Myocyte (in vitro differentiated cells): Measurements from ENCODE around the gene MUC3A. TPM values are rescaled to one million over a fixed set of nuclear protein-coding genes. Genes with fewer than 3 reads are reported as not detected.
"Not testable (repeated sequence)": the region's sequence is repeated elsewhere in the genome, so short reads cannot be mapped to it uniquely, and the experiment has no call there.

ENCODE experiments used
- DNase-seq: peaks from one replicate; pipeline ENCODE4 v3.0.0-alpha.2; 2012; ENCODE audit warnings: low read depth
- total RNA-seq: library from RNA; depleted of rRNA; stranded (reverse); fragments of >200 nt; gene quantifications from 2 replicates; pipeline ENCODE4 v1.2.3, GENCODE V29; 2014

MUC3A gene
- total RNA-seq, 1 donor from 2014 or later: not detected

GRCh38 chr7:100971111-100972001 lies 22.0 kb downstream of the MUC3A start:
- no peak for DNase-seq

- no peak for DNase-seq
These were observed 22.6 kb downstream of the MUC3A start for GRCh38 chr7:100972002-100972347.

GRCh38 chr7:100974021-100974420 lies 24.7 kb downstream of the MUC3A start:
- no peak for DNase-seq

- DNase-seq: no peak
These were observed 26.1 kb downstream of the MUC3A start for GRCh38 chr7:100975371-100975821.

GRCh38 chr7:100978300-100978699 lies 29.0 kb downstream of the MUC3A start:
- no peak for DNase-seq

GRCh38 chr7:100983451-100984187 lies 34.3 kb downstream of the MUC3A start:
- peak; percentile 51 for DNase-seq

- not testable (repeated sequence) for DNase-seq
These were observed 35.0 kb downstream of the MUC3A start for GRCh38 chr7:100984241-100984918.

GRCh38 chr7:100985033-100985797 lies 35.9 kb downstream of the MUC3A start:
- not testable (repeated sequence) for DNase-seq

- DNase-seq: no peak
These were observed 42.3 kb downstream of the MUC3A start for GRCh38 chr7:100991631-100992030.

- DNase-seq: not testable (repeated sequence)
These were observed 42.9 kb downstream of the MUC3A start for GRCh38 chr7:100992280-100992679.

GRCh38 chr7:100994671-100995070 lies 45.3 kb downstream of the MUC3A start:
- DNase-seq: not testable (repeated sequence)

GRCh38 chr7:100998530-100998929 lies 49.2 kb downstream of the MUC3A start:
- DNase-seq: not testable (repeated sequence)

GRCh38 chr7:100999334-100999733 lies 50.0 kb downstream of the MUC3A start:
- not testable (repeated sequence) for DNase-seq

- not testable (repeated sequence) for DNase-seq
These were observed 50.7 kb downstream of the MUC3A start for GRCh38 chr7:101000025-101000424.

- DNase-seq: not testable (repeated sequence)
These were observed 53.0 kb downstream of the MUC3A start for GRCh38 chr7:101002333-101002732.

- DNase-seq: not testable (repeated sequence)
These were observed 58.0 kb downstream of the MUC3A start for GRCh38 chr7:101007361-101007760.

- DNase-seq: no peak
These were observed 60.3 kb downstream of the MUC3A start for GRCh38 chr7:101009629-101010028.

- no peak for DNase-seq
These were observed 63.6 kb downstream of the MUC3A start for GRCh38 chr7:101012931-101013330.

GRCh38 chr7:101015626-101016025 lies 66.3 kb downstream of the MUC3A start:
- DNase-seq: no peak

- peak; percentile 73 for DNase-seq
These were observed 67.9 kb downstream of the MUC3A start for GRCh38 chr7:101017064-101017777.
